Measurements from ENCODE around the gene LIX1.

The LIX1 gene

GRCh38 chr5:97076098-97076497 lies 66.3 kb downstream of the LIX1 start:
- H3K27ac ChIP-seq (ENCODE audit: low read length) = no peak overlapping the region

GRCh38 chr5:97075649-97076048 lies 66.8 kb downstream of the LIX1 start:
- Histone ChIP-seq H3K4me3 (ENCODE audit: low read length) (no peak overlapping the region), H3K27ac (ENCODE audit: low read length) (no peak overlapping the region), H3K9me3 (ENCODE audit: control insufficient read depth, insufficient read depth, low read length) (no peaks in the 10 kb centered on the region), H3K27me3 (ENCODE audit: control insufficient read depth, insufficient read depth, low read length) (no peaks in the 10 kb centered on the region), H3K36me3 (ENCODE audit: control insufficient read depth, insufficient read depth, low read length) (no peaks in the 10 kb centered on the region), H3K4me1 (ENCODE audit: control insufficient read depth, insufficient read depth, low read length) (0 out of 2 replicates have a peak, but pooled peaks cover 1% of the 10 kb centered on the region)
- no peak for DNase-seq (ENCODE audit: low read depth, low spot score)
- no CpG with 5 or more reads among the region's 5 CpGs for WGBS (ENCODE audit: insufficient coverage, insufficient read length)

More at GRCh38 chr5:97076098-97076497, 66.3 kb downstream of the LIX1 start:
- DNase-seq (ENCODE audit: low read depth, low spot score) = no peak
- H3K36me3 ChIP-seq (ENCODE audit: control insufficient read depth, insufficient read depth, low read length) = no peaks in the 10 kb centered on the region
- H3K4me1 ChIP-seq (ENCODE audit: control insufficient read depth, insufficient read depth, low read length) = 0 out of 2 replicates have a peak, but pooled peaks cover 1% of the 10 kb centered on the region
- H3K9me3 ChIP-seq (ENCODE audit: control insufficient read depth, insufficient read depth, low read length) = no peaks in the 10 kb centered on the region
- H3K4me3 ChIP-seq (ENCODE audit: low read length) = no peak overlapping the region
- no peaks in the 10 kb centered on the region for H3K27me3 ChIP-seq (ENCODE audit: control insufficient read depth, insufficient read depth, low read length)

GRCh38 chr5:97074859-97075489 lies 67.4 kb downstream of the LIX1 start:
- WGBS (ENCODE audit: insufficient coverage, insufficient read length) = no CpG with 5 or more reads among the region's 4 CpGs
- Histone ChIP-seq H3K27me3 (ENCODE audit: control insufficient read depth, insufficient read depth, low read length) (no peaks in the 10 kb centered on the region), H3K9me3 (ENCODE audit: control insufficient read depth, insufficient read depth, low read length) (no peaks in the 10 kb centered on the region), H3K36me3 (ENCODE audit: control insufficient read depth, insufficient read depth, low read length) (no peaks in the 10 kb centered on the region), H3K4me3 (ENCODE audit: low read length) (no peak overlapping the region), H3K4me1 (ENCODE audit: control insufficient read depth, insufficient read depth, low read length) (0 out of 2 replicates have a peak, but pooled peaks cover 1% of the 10 kb centered on the region), H3K27ac (ENCODE audit: low read length) (no peak overlapping the region)
- DNase-seq (ENCODE audit: low read depth, low spot score) = no peak

GRCh38 chr5:97073420-97073819 lies 69.0 kb downstream of the LIX1 start:
- DNase-seq (ENCODE audit: low read depth, low spot score) = no peak
- Histone ChIP-seq H3K36me3 (ENCODE audit: control insufficient read depth, insufficient read depth, low read length) (no peaks in the 10 kb centered on the region), H3K27ac (ENCODE audit: low read length) (no peak overlapping the region), H3K4me3 (ENCODE audit: low read length) (no peak overlapping the region), H3K27me3 (ENCODE audit: control insufficient read depth, insufficient read depth, low read length) (no peaks in the 10 kb centered on the region), H3K9me3 (ENCODE audit: control insufficient read depth, insufficient read depth, low read length) (no peaks in the 10 kb centered on the region), H3K4me1 (ENCODE audit: control insufficient read depth, insufficient read depth, low read length) (0 out of 2 replicates have a peak, but pooled peaks cover 1% of the 10 kb centered on the region)
- WGBS (ENCODE audit: insufficient coverage, insufficient read length) = no CpG with 5 or more reads among the region's 3 CpGs

GRCh38 chr5:97072696-97073095 lies 69.7 kb downstream of the LIX1 start:
- Histone ChIP-seq H3K4me1 (ENCODE audit: control insufficient read depth, insufficient read depth, low read length) (0 out of 2 replicates have a peak, but pooled peaks cover 1% of the 10 kb centered on the region), H3K36me3 (ENCODE audit: control insufficient read depth, insufficient read depth, low read length) (no peaks in the 10 kb centered on the region), H3K27ac (ENCODE audit: low read length) (no peak overlapping the region), H3K27me3 (ENCODE audit: control insufficient read depth, insufficient read depth, low read length) (no peaks in the 10 kb centered on the region), H3K9me3 (ENCODE audit: control insufficient read depth, insufficient read depth, low read length) (no peaks in the 10 kb centered on the region), H3K4me3 (ENCODE audit: low read length) (no peak overlapping the region)
- no CpG with 5 or more reads among the region's 2 CpGs for WGBS (ENCODE audit: insufficient coverage, insufficient read length)
- DNase-seq (ENCODE audit: low read depth, low spot score) = no peak

GRCh38 chr5:97071993-97072392 lies 70.4 kb downstream of the LIX1 start:
- WGBS (ENCODE audit: insufficient coverage, insufficient read length) = no CpG with 5 or more reads among the region's 4 CpGs

GRCh38 chr5:97071101-97071500 lies 71.3 kb downstream of the LIX1 start:
- DNase-seq (ENCODE audit: low read depth, low spot score) = no peak
- Histone ChIP-seq H3K27ac (ENCODE audit: low read length) (no peak overlapping the region), H3K4me3 (ENCODE audit: low read length) (no peak overlapping the region), H3K27me3 (ENCODE audit: control insufficient read depth, insufficient read depth, low read length) (no peaks in the 10 kb centered on the region), H3K4me1 (ENCODE audit: control insufficient read depth, insufficient read depth, low read length) (0 out of 2 replicates have a peak, but pooled peaks cover 1% of the 10 kb centered on the region), H3K9me3 (ENCODE audit: control insufficient read depth, insufficient read depth, low read length) (no peaks in the 10 kb centered on the region), H3K36me3 (ENCODE audit: control insufficient read depth, insufficient read depth, low read length) (no peaks in the 10 kb centered on the region)
- WGBS (ENCODE audit: insufficient coverage, insufficient read length) = no CpG with 5 or more reads among the region's 8 CpGs

More at GRCh38 chr5:97071993-97072392, 70.4 kb downstream of the LIX1 start:
- Histone ChIP-seq H3K36me3 (ENCODE audit: control insufficient read depth, insufficient read depth, low read length) (no peaks in the 10 kb centered on the region), H3K4me3 (ENCODE audit: low read length) (no peak overlapping the region), H3K27me3 (ENCODE audit: control insufficient read depth, insufficient read depth, low read length) (no peaks in the 10 kb centered on the region), H3K9me3 (ENCODE audit: control insufficient read depth, insufficient read depth, low read length) (no peaks in the 10 kb centered on the region), H3K27ac (ENCODE audit: low read length) (no peak overlapping the region), H3K4me1 (ENCODE audit: control insufficient read depth, insufficient read depth, low read length) (0 out of 2 replicates have a peak, but pooled peaks cover 1% of the 10 kb centered on the region)
- DNase-seq (ENCODE audit: low read depth, low spot score) = no peak

GRCh38 chr5:97070234-97070633 lies 72.2 kb downstream of the LIX1 start:
- DNase-seq (ENCODE audit: low read depth, low spot score) = no peak
- Histone ChIP-seq H3K27ac (ENCODE audit: low read length) (no peak overlapping the region), H3K36me3 (ENCODE audit: control insufficient read depth, insufficient read depth, low read length) (no peaks in the 10 kb centered on the region), H3K27me3 (ENCODE audit: control insufficient read depth, insufficient read depth, low read length) (no peaks in the 10 kb centered on the region), H3K4me3 (ENCODE audit: low read length) (no peak overlapping the region), H3K4me1 (ENCODE audit: control insufficient read depth, insufficient read depth, low read length) (0 out of 2 replicates have a peak, but pooled peaks cover 1% of the 10 kb centered on the region), H3K9me3 (ENCODE audit: control insufficient read depth, insufficient read depth, low read length) (no peaks in the 10 kb centered on the region)

- H3K36me3 ChIP-seq (ENCODE audit: control insufficient read depth, insufficient read depth, low read length) = no peaks in the 10 kb centered on the region
- no peaks in the 10 kb centered on the region for H3K4me1 ChIP-seq (ENCODE audit: control insufficient read depth, insufficient read depth, low read length)
- DNase-seq (ENCODE audit: low read depth, low spot score) = no peak
- H3K9me3 ChIP-seq (ENCODE audit: control insufficient read depth, insufficient read depth, low read length) = no peaks in the 10 kb centered on the region
- no CpG with 5 or more reads among the region's 4 CpGs for WGBS (ENCODE audit: insufficient coverage, insufficient read length)
- no peaks in the 10 kb centered on the region for H3K27me3 ChIP-seq (ENCODE audit: control insufficient read depth, insufficient read depth, low read length)
- H3K27ac ChIP-seq (ENCODE audit: low read length) = no peak overlapping the region
- H3K4me3 ChIP-seq (ENCODE audit: low read length) = no peak overlapping the region
These were observed 75.0 kb downstream of the LIX1 start for GRCh38 chr5:97067296-97067850.

- Histone ChIP-seq H3K4me3 (ENCODE audit: low read length) (no peak overlapping the region), H3K9me3 (ENCODE audit: control insufficient read depth, insufficient read depth, low read length) (no peaks in the 10 kb centered on the region), H3K36me3 (ENCODE audit: control insufficient read depth, insufficient read depth, low read length) (no peaks in the 10 kb centered on the region), H3K27me3 (ENCODE audit: control insufficient read depth, insufficient read depth, low read length) (no peaks in the 10 kb centered on the region), H3K27ac (ENCODE audit: low read length) (no peak overlapping the region), H3K4me1 (ENCODE audit: control insufficient read depth, insufficient read depth, low read length) (no peaks in the 10 kb centered on the region)
- no CpG with 5 or more reads among the region's 2 CpGs for WGBS (ENCODE audit: insufficient coverage, insufficient read length)
- DNase-seq (ENCODE audit: low read depth, low spot score) = no peak
These were observed 76.9 kb downstream of the LIX1 start for GRCh38 chr5:97065475-97065874.

- no CpG with 5 or more reads among the region's 1 CpG for WGBS (ENCODE audit: insufficient coverage, insufficient read length)
- DNase-seq (ENCODE audit: low read depth, low spot score) = no peak
- no peak overlapping the region for H3K4me3 ChIP-seq (ENCODE audit: low read length)
- no peaks in the 10 kb centered on the region for H3K9me3 ChIP-seq (ENCODE audit: control insufficient read depth, insufficient read depth, low read length)
- no peak overlapping the region for H3K27ac ChIP-seq (ENCODE audit: low read length)
- no peaks in the 10 kb centered on the region for H3K4me1 ChIP-seq (ENCODE audit: control insufficient read depth, insufficient read depth, low read length)
- no peaks in the 10 kb centered on the region for H3K36me3 ChIP-seq (ENCODE audit: control insufficient read depth, insufficient read depth, low read length)
- H3K27me3 ChIP-seq (ENCODE audit: control insufficient read depth, insufficient read depth, low read length) = no peaks in the 10 kb centered on the region
These were observed 79.2 kb downstream of the LIX1 start for GRCh38 chr5:97063251-97063650.
